Stimulated activated CD8-positive, alpha-beta memory T cell treated with anti-CD3 and anti-CD28 coated beads, Interleukin-4, amount 100 ng/mL, for 24 hours (primary cell): ENCODE data around the gene ALDOB.

Source experiments
- DNase-seq: peaks from one replicate; pipeline ENCODE4 v3.0.0-alpha.2; 2020; ENCODE audit warnings: low read depth

The ALDOB gene

GRCh38 chr9:101435601-101436079 is at the start of gene ALDOB:
Gene ALDOB, minus strand, starts transcription at chr9:101435774. Its CDS starts 4,887 bp downstream, at chr9:101430887.
- DNase-seq: no peak

GRCh38 chr9:101484046-101484445 is 48.5 kb upstream of the ALDOB start:
- DNase-seq: no peak

GRCh38 chr9:101481261-101481660 is 45.7 kb upstream of the ALDOB start:
- DNase-seq: no peak

GRCh38 chr9:101480386-101480785 is 44.8 kb upstream of the ALDOB start:
- no peak for DNase-seq

GRCh38 chr9:101479338-101480030 is 43.9 kb upstream of the ALDOB start:
- DNase-seq: no peak

- no peak for DNase-seq
These were observed 43.3 kb upstream of the ALDOB start for GRCh38 chr9:101478906-101479305.

- DNase-seq: no peak
These were observed 42.9 kb upstream of the ALDOB start for GRCh38 chr9:101478444-101478843.

GRCh38 chr9:101477736-101478135 is 42.2 kb upstream of the ALDOB start:
- no peak for DNase-seq

GRCh38 chr9:101477214-101477613 is 41.6 kb upstream of the ALDOB start:
- no peak for DNase-seq

- DNase-seq: no peak
These were observed 41.1 kb upstream of the ALDOB start for GRCh38 chr9:101476576-101477208.

- no peak for DNase-seq
These were observed 37.3 kb upstream of the ALDOB start for GRCh38 chr9:101472891-101473290.

GRCh38 chr9:101470929-101471328 is 35.4 kb upstream of the ALDOB start:
- DNase-seq: no peak

GRCh38 chr9:101470021-101470420 is 34.4 kb upstream of the ALDOB start:
- DNase-seq: no peak

- no peak for DNase-seq
These were observed 33.5 kb upstream of the ALDOB start for GRCh38 chr9:101469026-101469425.

GRCh38 chr9:101468116-101468515 is 32.5 kb upstream of the ALDOB start:
- no peak for DNase-seq

GRCh38 chr9:101467690-101468089 is 32.1 kb upstream of the ALDOB start:
- DNase-seq: no peak

GRCh38 chr9:101466863-101467262 is 31.3 kb upstream of the ALDOB start:
- no peak for DNase-seq

GRCh38 chr9:101465326-101465915 is 29.8 kb upstream of the ALDOB start:
- no peak for DNase-seq

- DNase-seq: no peak
These were observed 27.8 kb upstream of the ALDOB start for GRCh38 chr9:101463397-101463796.

GRCh38 chr9:101462558-101462957 is 27.0 kb upstream of the ALDOB start:
- no peak for DNase-seq

GRCh38 chr9:101460965-101461364 is 25.4 kb upstream of the ALDOB start:
- DNase-seq: no peak

GRCh38 chr9:101458963-101459631 is 23.5 kb upstream of the ALDOB start:
- no peak for DNase-seq

- DNase-seq: no peak
These were observed 21.4 kb upstream of the ALDOB start for GRCh38 chr9:101457003-101457402.
